ENCODE measurements around the gene ZBTB2. TPM values are rescaled to one million over a fixed set of nuclear protein-coding genes. Genes with fewer than 3 reads are reported as not detected.
A peak's percentile ranks its signal among the peaks of the same experiment; 100 is the strongest.

ZBTB2 gene
- total and polyA plus RNA-seq, 2 donors from 2014 or later = 6.0 to 11.2 TPM

DNA sequence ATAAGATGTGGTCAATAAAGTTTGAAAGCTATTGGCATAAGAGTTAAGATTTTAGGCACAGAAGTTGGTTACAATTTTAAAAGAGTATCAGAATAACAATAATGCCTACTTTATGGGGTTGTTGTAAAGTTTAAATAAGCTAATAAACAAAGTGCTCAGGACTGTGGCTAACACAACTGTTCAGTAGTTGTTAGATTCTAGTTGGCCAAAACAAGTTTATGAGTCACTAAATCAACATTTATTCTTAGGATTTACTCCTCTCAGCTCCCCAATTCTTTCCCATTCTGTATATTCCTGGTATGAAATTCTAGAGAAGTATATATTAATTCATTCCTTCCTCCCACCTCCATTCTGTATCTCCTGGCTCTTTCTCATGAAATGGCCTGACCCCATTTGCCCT, 46.0 kb upstream of the ZBTB2 start:
- FAIRE-seq = no peak
- no peak overlapping the region for H3K4me3 ChIP-seq (ENCODE audit: low read length in 3 of 3)
- DNase-seq = no peak

GRCh38 chr6:151436802-151437201, 45.4 kb upstream of the ZBTB2 start:
- DNase-seq = peak in 2 of 5 donors; percentile 59 to 81
- no peak overlapping the region for H3K9ac ChIP-seq (ENCODE audit: low read length in 3 of 3)
- H3K36me3 ChIP-seq (ENCODE audit: control insufficient read depth in 2 of 3, insufficient read depth in 3 of 3, low read length in 3 of 3) = peaks cover 2 to 5% (median 3%) of the 10 kb centered on the region in 3 donors
- intact Hi-C loops (cut with DNase I) = no loop called here
- H3K4me3 ChIP-seq (ENCODE audit: low read length in 3 of 3) = peak overlapping the region in 2 of 3 donors; percentile 2 to 51
- H3K27me3 ChIP-seq (ENCODE audit: control insufficient read depth, insufficient read depth, low read length) = no peaks in the 10 kb centered on the region
- H3K27ac ChIP-seq (ENCODE audit: low read depth in 2 of 2, low read length in 2 of 2) = peak overlapping the region; percentile 63
- H3K9me3 ChIP-seq (ENCODE audit: control insufficient read depth in 2 of 3, insufficient read depth in 1 of 3, low read length in 3 of 3) = no peaks in the 10 kb centered on the region
- no peak for TF ChIP-seq CTCF (IDR thresholded peaks at IDR 0.05; ENCODE audit: borderline replicate concordance, extremely low read depth, insufficient read depth)
- peaks cover 3 to 34% (median 22%) of the 10 kb centered on the region in 3 donors for H3K4me1 ChIP-seq (ENCODE audit: control insufficient read depth in 2 of 3, insufficient read depth in 2 of 3, low read depth in 1 of 3, low read length in 3 of 3)
- FAIRE-seq = peak; percentile 74

More for the DNA sequence above, 46.0 kb upstream of the ZBTB2 start:
- intact Hi-C loops (cut with DNase I) = no loop called here
- no peaks in the 10 kb centered on the region for H3K9me3 ChIP-seq (ENCODE audit: control insufficient read depth in 2 of 3, insufficient read depth in 1 of 3, low read length in 3 of 3)
- no peaks in the 10 kb centered on the region for H3K27me3 ChIP-seq (ENCODE audit: control insufficient read depth, insufficient read depth, low read length)
- peaks cover 0 to 1% (median under 1%) of the 10 kb centered on the region in 3 donors for H3K36me3 ChIP-seq (ENCODE audit: control insufficient read depth in 2 of 3, insufficient read depth in 3 of 3, low read length in 3 of 3)
- H3K9ac ChIP-seq (ENCODE audit: low read length in 3 of 3) = no peak overlapping the region
- TF ChIP-seq CTCF (IDR thresholded peaks at IDR 0.05; ENCODE audit: borderline replicate concordance, extremely low read depth, insufficient read depth) = no peak
- H3K27ac ChIP-seq (ENCODE audit: low read depth in 2 of 2, low read length in 2 of 2) = peak overlapping the region in 1 of 2 donors; percentile 52
- peaks cover 3 to 40% (median 24%) of the 10 kb centered on the region in 3 donors for H3K4me1 ChIP-seq (ENCODE audit: control insufficient read depth in 2 of 3, insufficient read depth in 2 of 3, low read depth in 1 of 3, low read length in 3 of 3)

DNA sequence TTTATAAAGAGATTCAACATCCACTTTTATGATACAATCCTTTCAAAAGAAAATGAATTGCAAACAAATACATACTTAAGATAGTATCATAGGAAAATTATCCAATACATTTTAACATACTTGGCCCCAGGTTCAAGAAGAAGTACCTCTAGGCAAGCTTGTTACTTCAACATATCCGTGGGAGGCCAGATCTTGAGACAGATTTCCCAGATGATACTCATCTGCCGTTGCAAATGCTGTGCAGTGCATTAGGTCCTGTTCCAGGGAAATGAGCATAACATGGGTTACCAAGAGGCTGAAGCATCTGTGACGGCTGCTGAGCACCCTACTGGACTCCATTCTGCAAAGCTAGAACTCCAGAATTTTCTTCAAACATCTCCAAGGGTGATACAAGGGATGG, 44.9 kb upstream of the ZBTB2 start:
- Histone ChIP-seq H3K27me3 (ENCODE audit: control insufficient read depth, insufficient read depth, low read length) (no peaks in the 10 kb centered on the region), H3K9me3 (ENCODE audit: control insufficient read depth in 2 of 3, insufficient read depth in 1 of 3, low read length in 3 of 3) (no peaks in the 10 kb centered on the region), H3K4me3 (ENCODE audit: low read length in 3 of 3) (peak overlapping the region in 2 of 3 donors; percentile 17 to 51), H3K36me3 (ENCODE audit: control insufficient read depth in 2 of 3, insufficient read depth in 3 of 3, low read length in 3 of 3) (peaks cover 2 to 7% (median 5%) of the 10 kb centered on the region in 3 donors), H3K27ac (ENCODE audit: low read depth in 2 of 2, low read length in 2 of 2) (peak overlapping the region; percentile 63), H3K4me1 (ENCODE audit: control insufficient read depth in 2 of 3, insufficient read depth in 2 of 3, low read depth in 1 of 3, low read length in 3 of 3) (peaks cover 3 to 31% (median 18%) of the 10 kb centered on the region in 3 donors), H3K9ac (ENCODE audit: low read length in 3 of 3) (no peak overlapping the region)
- FAIRE-seq (no peak), DNase-seq (peak in 1 of 5 donors; percentile 38)
- intact Hi-C loops (cut with DNase I) = no loop called here
- no peak for TF ChIP-seq CTCF (IDR thresholded peaks at IDR 0.05; ENCODE audit: borderline replicate concordance, extremely low read depth, insufficient read depth)

- H3K4me1 ChIP-seq (ENCODE audit: control insufficient read depth in 2 of 3, insufficient read depth in 2 of 3, low read depth in 1 of 3, low read length in 3 of 3) = peaks cover 0 to 17% (median 15%) of the 10 kb centered on the region in 3 donors
- intact Hi-C loops (cut with DNase I) = no loop called here
- FAIRE-seq (no peak), DNase-seq (peak in 1 of 5 donors; percentile 13)
- H3K36me3 ChIP-seq (ENCODE audit: control insufficient read depth in 2 of 3, insufficient read depth in 3 of 3, low read length in 3 of 3) = peaks cover 7 to 23% (median 9%) of the 10 kb centered on the region in 3 donors
- no peaks in the 10 kb centered on the region for H3K27me3 ChIP-seq (ENCODE audit: control insufficient read depth, insufficient read depth, low read length)
- no peak overlapping the region for H3K4me3 ChIP-seq (ENCODE audit: low read length in 3 of 3)
- no peak overlapping the region for H3K9ac ChIP-seq (ENCODE audit: low read length in 3 of 3)
- H3K27ac ChIP-seq (ENCODE audit: low read depth in 2 of 2, low read length in 2 of 2) = no peak overlapping the region
- H3K9me3 ChIP-seq (ENCODE audit: control insufficient read depth in 2 of 3, insufficient read depth in 1 of 3, low read length in 3 of 3) = no peaks in the 10 kb centered on the region
- TF ChIP-seq CTCF (IDR thresholded peaks at IDR 0.05; ENCODE audit: borderline replicate concordance, extremely low read depth, insufficient read depth) = no peak
Observed at GRCh38 chr6:151434369-151434768, 43.0 kb upstream of the ZBTB2 start.

Data from kidney (tissue), 14 donors.